Neural cell (in vitro differentiated cells): ENCODE results near the gene ART5.
A peak's percentile ranks its signal among the peaks of the same experiment; 100 is the strongest.

Source experiments
- EZH2 ChIP-seq: fragments of 200-600, 300-800 bp; shearing (Covaris generic), sonication (generic); IDR thresholded peaks from 2 replicates; pipeline ENCODE4 v1.6.1; 2014; ENCODE audit warnings: antibody characterized with exemption, low read length, borderline replicate concordance, mild to moderate bottlenecking; ENCODE audit not compliant: insufficient read depth, poor library complexity, severe bottlenecking
- POLR2AphosphoS5 ChIP-seq: IDR thresholded peaks from 2 replicates; pipeline ENCODE4 v1.6.1; 2012
- RAD21 ChIP-seq: fragments of 450-650 bp; conservative IDR thresholded peaks from 2 replicates; pipeline ENCODE4 v1.6.1; 2014; ENCODE audit warnings: antibody characterized with exemption, mild to moderate bottlenecking, moderate library complexity
- TAF1 ChIP-seq: IDR thresholded peaks from 2 replicates; pipeline ENCODE4 v1.6.1; 2012; ENCODE audit warnings: low read depth
- TF ChIP-seq, protein P1 (sequence below): fragments of 450-650 bp; IDR thresholded peaks from 2 replicates; pipeline ENCODE4 v1.5.1; 2014; ENCODE audit warnings: antibody characterized with exemption, mild to moderate bottlenecking, moderate library complexity; ENCODE audit not compliant: poor library complexity, severe bottlenecking

DNA sequence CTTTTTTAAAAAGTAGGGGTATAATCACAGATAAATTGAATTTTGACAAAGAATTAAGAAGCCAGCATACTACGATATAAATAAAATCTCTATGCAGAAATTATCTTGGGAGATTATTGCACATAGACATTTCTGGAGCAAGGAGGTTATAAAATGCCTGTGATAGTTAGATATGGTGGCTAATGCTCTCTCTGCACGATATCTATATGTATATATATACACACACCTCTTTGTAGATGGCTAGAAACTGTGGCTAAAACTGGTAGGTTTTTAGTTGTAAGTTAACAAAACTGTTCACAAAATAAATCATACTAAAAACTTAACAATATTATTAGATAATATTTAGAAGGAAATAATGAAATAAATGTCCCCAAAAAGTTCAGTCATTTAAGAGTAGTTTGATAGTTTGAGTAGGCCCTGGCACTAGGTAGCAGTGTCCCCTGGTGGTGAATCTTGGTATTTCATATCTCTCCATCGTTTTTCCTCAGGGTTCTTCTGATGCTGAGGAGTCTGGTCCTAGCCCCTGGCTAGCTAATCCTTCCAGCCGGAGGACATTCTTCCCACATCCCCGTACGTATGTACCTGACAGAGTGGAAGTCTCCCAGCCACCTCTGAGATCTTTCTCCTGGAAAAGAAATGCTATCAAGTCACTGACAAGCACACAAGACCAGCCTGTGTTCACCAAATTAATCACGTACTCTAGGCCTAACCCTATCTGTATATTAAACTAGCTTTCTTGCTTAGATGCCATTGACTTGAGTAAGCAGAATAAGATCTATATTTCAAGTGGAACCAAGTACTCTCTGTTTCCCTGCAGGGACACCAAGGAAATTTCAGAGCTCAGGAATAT lies 32.2 kb downstream of the ART5 start:
- TF ChIP-seq, protein P1, sequence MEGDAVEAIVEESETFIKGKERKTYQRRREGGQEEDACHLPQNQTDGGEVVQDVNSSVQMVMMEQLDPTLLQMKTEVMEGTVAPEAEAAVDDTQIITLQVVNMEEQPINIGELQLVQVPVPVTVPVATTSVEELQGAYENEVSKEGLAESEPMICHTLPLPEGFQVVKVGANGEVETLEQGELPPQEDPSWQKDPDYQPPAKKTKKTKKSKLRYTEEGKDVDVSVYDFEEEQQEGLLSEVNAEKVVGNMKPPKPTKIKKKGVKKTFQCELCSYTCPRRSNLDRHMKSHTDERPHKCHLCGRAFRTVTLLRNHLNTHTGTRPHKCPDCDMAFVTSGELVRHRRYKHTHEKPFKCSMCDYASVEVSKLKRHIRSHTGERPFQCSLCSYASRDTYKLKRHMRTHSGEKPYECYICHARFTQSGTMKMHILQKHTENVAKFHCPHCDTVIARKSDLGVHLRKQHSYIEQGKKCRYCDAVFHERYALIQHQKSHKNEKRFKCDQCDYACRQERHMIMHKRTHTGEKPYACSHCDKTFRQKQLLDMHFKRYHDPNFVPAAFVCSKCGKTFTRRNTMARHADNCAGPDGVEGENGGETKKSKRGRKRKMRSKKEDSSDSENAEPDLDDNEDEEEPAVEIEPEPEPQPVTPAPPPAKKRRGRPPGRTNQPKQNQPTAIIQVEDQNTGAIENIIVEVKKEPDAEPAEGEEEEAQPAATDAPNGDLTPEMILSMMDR: peak; percentile 63
- TF ChIP-seq RAD21 (peak; percentile 60), TAF1 (no peak), EZH2 (no peak), POLR2AphosphoS5 (no peak)
